WERI-Rb-1 (cell line): Measurements from ENCODE around the gene SMIM7.

Experiments
- DNase-seq: peaks from one replicate; pipeline ENCODE4 v3.0.0-alpha.2; 2020
- H3K27ac ChIP-seq: fragments of 250-450 bp; sonication (Bioruptor Pico); 2 replicates; pipeline ENCODE4 v1.5.1; 2020; ENCODE audit warnings: mild to moderate bottlenecking, moderate library complexity
- H3K27me3 ChIP-seq: fragments of 250-450 bp; sonication (Bioruptor Pico); 2 replicates; pipeline ENCODE4 v1.5.1; 2021; ENCODE audit warnings: mild to moderate bottlenecking, low read depth, moderate library complexity; ENCODE audit not compliant: insufficient read depth, severe bottlenecking
- H3K36me3 ChIP-seq: fragments of 250-450 bp; sonication (Bioruptor Pico); 2 replicates; pipeline ENCODE4 v1.5.1; 2020; ENCODE audit warnings: mild to moderate bottlenecking, moderate library complexity
- H3K4me3 ChIP-seq: 2 replicates; pipeline ENCODE4 v1.5.1; 2011; ENCODE audit warnings: low read depth, mild to moderate bottlenecking, control low read depth, low read length
- H3K9me3 ChIP-seq: fragments of 250-450 bp; sonication (Bioruptor Pico); 2 replicates; pipeline ENCODE4 v1.5.1; 2021; ENCODE audit warnings: mild to moderate bottlenecking, moderate library complexity; ENCODE audit not compliant: severe bottlenecking
- TF ChIP-seq, protein P1 (sequence below): IDR thresholded peaks from 2 replicates; pipeline ENCODE4 v1.5.1; 2011; ENCODE audit warnings: low read depth, mild to moderate bottlenecking, control low read depth, inconsistent platforms, low read length

SMIM7 gene

DNA sequence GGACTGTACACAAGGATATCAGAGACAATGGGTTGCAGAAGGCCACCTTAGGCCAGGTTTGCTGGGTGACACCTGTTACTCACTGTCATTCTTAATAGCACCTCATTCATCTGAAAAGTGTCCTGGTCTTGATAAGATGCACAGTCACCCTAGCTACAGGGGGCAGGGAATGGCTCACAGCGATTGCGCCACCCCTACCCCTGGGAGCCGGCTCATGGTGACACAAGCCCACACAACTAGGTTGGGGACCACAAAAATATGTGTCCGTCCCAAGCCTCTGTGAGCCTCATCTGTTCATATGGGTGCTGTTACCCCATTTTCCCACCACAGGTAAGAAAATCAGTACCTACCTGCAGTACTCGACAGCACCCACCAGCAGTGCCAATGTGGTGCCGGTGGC is 55.3 kb downstream of the SMIM7 start:
- peaks cover 2% of the 10 kb centered on the region; the same call in 1 of the 2 replicates for H3K36me3 ChIP-seq
- no peaks in the 10 kb centered on the region for H3K27me3 ChIP-seq
- TF ChIP-seq, protein P1, sequence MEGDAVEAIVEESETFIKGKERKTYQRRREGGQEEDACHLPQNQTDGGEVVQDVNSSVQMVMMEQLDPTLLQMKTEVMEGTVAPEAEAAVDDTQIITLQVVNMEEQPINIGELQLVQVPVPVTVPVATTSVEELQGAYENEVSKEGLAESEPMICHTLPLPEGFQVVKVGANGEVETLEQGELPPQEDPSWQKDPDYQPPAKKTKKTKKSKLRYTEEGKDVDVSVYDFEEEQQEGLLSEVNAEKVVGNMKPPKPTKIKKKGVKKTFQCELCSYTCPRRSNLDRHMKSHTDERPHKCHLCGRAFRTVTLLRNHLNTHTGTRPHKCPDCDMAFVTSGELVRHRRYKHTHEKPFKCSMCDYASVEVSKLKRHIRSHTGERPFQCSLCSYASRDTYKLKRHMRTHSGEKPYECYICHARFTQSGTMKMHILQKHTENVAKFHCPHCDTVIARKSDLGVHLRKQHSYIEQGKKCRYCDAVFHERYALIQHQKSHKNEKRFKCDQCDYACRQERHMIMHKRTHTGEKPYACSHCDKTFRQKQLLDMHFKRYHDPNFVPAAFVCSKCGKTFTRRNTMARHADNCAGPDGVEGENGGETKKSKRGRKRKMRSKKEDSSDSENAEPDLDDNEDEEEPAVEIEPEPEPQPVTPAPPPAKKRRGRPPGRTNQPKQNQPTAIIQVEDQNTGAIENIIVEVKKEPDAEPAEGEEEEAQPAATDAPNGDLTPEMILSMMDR, result no peak
- no peak overlapping the region for H3K4me3 ChIP-seq
- DNase-seq, result no peak
- no peaks in the 10 kb centered on the region for H3K9me3 ChIP-seq
- no peak overlapping the region for H3K27ac ChIP-seq

DNA sequence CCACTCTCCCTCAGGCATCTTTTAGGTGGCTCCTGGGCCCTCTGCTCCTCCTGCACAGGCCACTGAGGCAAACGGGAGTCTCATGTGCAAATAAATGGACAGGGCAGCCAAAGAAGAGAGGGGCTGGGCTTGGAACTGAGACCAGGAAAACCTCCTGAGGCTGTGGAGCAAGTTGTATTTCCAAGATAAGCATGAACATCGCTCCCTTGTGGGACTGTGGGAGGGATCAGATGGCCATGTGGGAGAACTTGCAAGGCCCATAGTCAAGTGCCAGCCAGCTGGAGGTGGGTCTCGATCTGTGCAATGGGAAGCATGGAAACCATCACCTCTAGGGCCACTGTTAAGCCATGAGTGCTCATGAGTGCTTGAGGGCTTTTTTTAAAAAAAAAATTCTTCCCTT is 56.9 kb downstream of the SMIM7 start:
- no peak for DNase-seq
- Histone ChIP-seq H3K36me3 (peaks cover 2% of the 10 kb centered on the region; the same call in 1 of the 2 replicates), H3K9me3 (no peaks in the 10 kb centered on the region), H3K27ac (no peak overlapping the region), H3K4me3 (no peak overlapping the region), H3K27me3 (no peaks in the 10 kb centered on the region)
- TF ChIP-seq, protein P1, result no peak

DNA sequence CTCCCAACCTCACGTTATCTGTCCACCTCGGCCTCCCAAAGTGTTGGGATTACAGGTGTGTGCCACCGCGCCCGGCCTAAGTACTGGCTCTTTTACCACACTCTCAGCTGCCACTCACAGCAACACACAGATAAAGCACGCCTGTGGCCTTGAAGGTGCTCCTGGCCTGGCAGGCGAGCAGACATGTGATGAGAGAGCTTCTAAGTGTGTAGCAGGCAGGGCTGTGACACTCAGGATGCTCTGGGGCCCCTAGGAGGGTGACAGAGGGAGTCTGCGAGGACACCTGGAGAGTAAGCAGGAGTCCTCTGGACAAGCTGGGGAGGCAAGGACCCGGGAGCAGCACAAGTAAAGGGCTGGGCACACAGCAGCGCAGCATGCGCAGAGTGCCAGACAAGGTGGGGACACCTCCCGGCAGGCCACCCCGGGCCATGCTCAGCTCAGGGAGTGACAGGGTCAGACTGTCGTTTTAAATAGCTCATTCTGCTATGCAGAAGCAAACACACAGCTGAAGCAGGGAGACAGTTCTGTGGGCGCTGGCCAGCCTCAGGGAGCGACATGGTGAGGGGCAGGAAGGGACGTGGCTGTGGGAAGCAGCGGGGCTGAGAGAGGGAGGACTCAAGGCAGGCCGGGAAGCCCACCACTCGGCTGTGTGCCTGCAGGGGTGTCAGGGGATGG is 58.4 kb downstream of the SMIM7 start:
- Histone ChIP-seq H3K9me3 (no peaks in the 10 kb centered on the region), H3K36me3 (peaks cover 2% of the 10 kb centered on the region), H3K27ac (no peak overlapping the region), H3K27me3 (no peaks in the 10 kb centered on the region), H3K4me3 (no peak overlapping the region)
- TF ChIP-seq, protein P1, result no peak
- no peak for DNase-seq

DNA sequence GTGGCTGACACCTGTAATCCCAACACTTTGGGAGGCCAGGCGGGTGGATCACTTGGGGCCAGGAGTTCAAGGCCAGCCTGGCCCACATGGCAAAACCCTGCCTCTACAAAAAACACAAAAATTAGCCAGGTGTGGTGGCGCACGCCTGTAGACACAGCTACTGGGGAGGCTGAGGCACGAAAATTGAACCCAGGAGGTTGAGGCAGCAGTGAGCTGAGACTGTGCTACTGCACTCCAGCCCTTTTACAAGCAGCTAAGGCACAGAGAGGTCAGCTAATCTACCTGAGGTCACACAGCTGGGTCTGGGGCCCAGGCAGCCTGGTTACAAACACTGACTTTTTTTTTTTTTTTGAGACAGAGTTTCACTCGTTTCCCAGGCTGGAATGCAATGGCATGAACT is 59.1 kb downstream of the SMIM7 start:
- Histone ChIP-seq H3K9me3 (no peaks in the 10 kb centered on the region), H3K27ac (no peak overlapping the region), H3K4me3 (no peak overlapping the region), H3K27me3 (no peaks in the 10 kb centered on the region), H3K36me3 (peaks cover 2% of the 10 kb centered on the region)
- TF ChIP-seq, protein P1, result no peak
- DNase-seq, result no peak

DNA sequence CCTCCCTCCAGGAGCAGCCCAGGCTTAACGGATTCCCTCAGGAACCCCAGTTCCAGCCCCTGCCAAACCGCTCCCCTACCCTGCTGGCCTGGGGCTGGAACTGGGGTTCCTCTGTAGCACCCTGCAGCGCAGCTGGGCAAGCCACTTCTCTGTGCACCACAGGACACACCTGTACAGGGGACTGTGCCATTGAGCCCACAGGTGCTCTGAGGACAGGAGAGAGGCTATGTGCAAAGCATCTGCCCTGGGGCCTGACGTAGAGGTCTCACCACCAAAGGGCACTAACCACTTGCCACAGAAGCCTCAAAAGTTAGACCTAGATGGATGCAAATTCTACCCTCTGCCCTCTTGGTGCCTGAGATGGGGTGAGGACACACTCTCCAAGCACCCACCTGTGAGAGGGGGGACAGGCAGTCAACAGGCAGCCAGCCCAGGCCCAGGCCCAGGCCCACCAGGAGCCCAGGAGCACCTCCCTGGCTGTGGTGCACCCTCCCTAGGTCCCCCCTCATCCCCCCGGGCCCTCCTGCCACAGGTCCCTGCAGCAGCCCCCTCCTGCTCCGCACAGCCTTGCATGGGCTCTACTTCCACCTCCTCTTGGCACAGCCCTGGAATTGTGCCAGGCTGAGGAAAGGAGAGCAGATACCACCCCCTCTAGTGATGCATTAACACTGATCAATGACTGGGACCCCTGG is 60.1 kb downstream of the SMIM7 start:
- no peaks in the 10 kb centered on the region for H3K9me3 ChIP-seq
- TF ChIP-seq, protein P1, result no peak
- no peak for DNase-seq
- no peak overlapping the region for H3K4me3 ChIP-seq
- peaks cover 2% of the 10 kb centered on the region for H3K36me3 ChIP-seq
- H3K27me3 ChIP-seq, result no peaks in the 10 kb centered on the region
- no peak overlapping the region for H3K27ac ChIP-seq
